ENCODE results near the gene BTBD9. TPM values are rescaled to one million over a fixed set of nuclear protein-coding genes. Genes with fewer than 3 reads are reported as not detected.

Gene BTBD9
- 7.8 and 8.9 TPM in 2 replicates for total RNA-seq (2021)
- long read RNA-seq, partial matches to known transcripts = 0 of 3 reads
- long read RNA-seq, other reads (novel, unspliced or antisense) = 3 of 3 reads

- Histone ChIP-seq H3K23ac (ENCODE audit: insufficient read length, low read depth, low read length) (no peak within 1 kb of the TSS), H2BK5ac (ENCODE audit: insufficient read length, low read length) (no peak within 1 kb of the TSS), H3K14ac (ENCODE audit: insufficient read depth, low read length) (peak within 1 kb of the TSS; percentile 92), H3K23me2 (ENCODE audit: insufficient read length, low read depth, low read length, poor library complexity, severe bottlenecking) (no peaks in the 10 kb centered on the region), H4K8ac (replicated peaks; ENCODE audit: insufficient read length, low read depth, low read length) (no peak within 1 kb of the TSS), H3T11ph (ENCODE audit: low read length) (no peak within 1 kb of the TSS), H2BK120ac (ENCODE audit: low read depth, low read length, poor library complexity, severe bottlenecking) (no peak within 1 kb of the TSS), H4K5ac (ENCODE audit: insufficient read length, low read depth, low read length) (no peak within 1 kb of the TSS), H3K18ac (ENCODE audit: insufficient read length, low read depth, low read length) (peak within 1 kb of the TSS; percentile 94), H2BK12ac (ENCODE audit: insufficient read length, low read depth, low read length) (no peak within 1 kb of the TSS), H3K4ac (ENCODE audit: low read depth, low read length) (no peak within 1 kb of the TSS), H3K27me3 (ENCODE audit: insufficient read depth, low read length) (no peaks in the 10 kb centered on the region; the same call in 1 of the 2 replicates), H3K79me1 (ENCODE audit: insufficient read depth, low read depth, low read length, poor library complexity, severe bottlenecking) (no peaks in the 10 kb centered on the region), H2AFZ (ENCODE audit: low read length) (no peak within 1 kb of the TSS), H3K27ac (ENCODE audit: insufficient read length, low read depth, low read length) (no peak within 1 kb of the TSS), H3K4me1 (ENCODE audit: insufficient read depth, low read length) (no peaks in the 10 kb centered on the region; the same call in 1 of the 2 replicates), H4K20me1 (ENCODE audit: control insufficient read depth, insufficient read depth, insufficient read length) (no peaks in the 10 kb centered on the region), H4K91ac (ENCODE audit: insufficient read length, low read depth, low read length) (no peak within 1 kb of the TSS), H3K56ac (ENCODE audit: insufficient read length, low read depth, low read length) (no peak within 1 kb of the TSS), H2BK15ac (ENCODE audit: low read depth, low read length) (no peak within 1 kb of the TSS), H3K9ac (ENCODE audit: extremely low read depth, insufficient read length, low read length) (peak within 1 kb of the TSS; percentile 42), H3K79me2 (ENCODE audit: insufficient read depth, low read length) (no peaks in the 10 kb centered on the region; the same call in 1 of the 2 replicates), H3K9me3 (ENCODE audit: control insufficient read depth, low read depth, low read length) (no peaks in the 10 kb centered on the region), H2AK5ac (ENCODE audit: insufficient read length, low read length) (no peak within 1 kb of the TSS), H2BK20ac (ENCODE audit: low read depth, low read length, poor library complexity, severe bottlenecking) (no peak within 1 kb of the TSS), H3K4me2 (ENCODE audit: insufficient read depth, insufficient read length, low read length) (peak within 1 kb of the TSS; percentile 53)
- Mint-ChIP-seq H3K27ac (peak within 1 kb of the TSS in 2 of 3 experiments; percentile 77 to 92; a peak in 5 of 7 replicates), H3K36me3 (ENCODE audit: insufficient read depth in 1 of 3, low read depth in 3 of 3) (no peaks in the 10 kb centered on the region), H3K4me1 (peaks cover 12% of the 10 kb centered on the region in 2 experiments), H3K4me3 (peak within 1 kb of the TSS; percentile 87 to 89), H3K27me3 (ENCODE audit: low read depth) (peaks cover 5% of the 10 kb centered on the region), H3K9me3 (no peaks in the 10 kb centered on the region)
- TF ChIP-seq CTCF (conservative IDR thresholded peaks at IDR 0.05) = no peak
- no CpG with 5 or more reads among the region's 82 CpGs for WGBS (ENCODE audit: extremely low coverage, insufficient read length, low lambda C conversion rate)
- DNase-seq = peak; percentile 78
These were observed at the start of gene BTBD9 for GRCh38 chr6:38639498-38640215. TSS of gene BTBD9 (minus strand) at chr6:38639929.

Measured in H9 (cell line).